HG02610 (cell line): Measurements from ENCODE around the gene MS4A5.

Experiments
- ATAC-seq: cut with Tn5 transposase; IDR thresholded peaks from one replicate; pipeline ENCODE4 v1.9.1; 2021; ENCODE audit warnings: mild to moderate bottlenecking, moderate library complexity; ENCODE audit not compliant: unreplicated experiment

The MS4A5 gene

GRCh38 chr11:60477035-60477445 is 47.7 kb downstream of the MS4A5 start:
- ATAC-seq, result no peak

GRCh38 chr11:60482361-60482760 is 53.0 kb downstream of the MS4A5 start:
- ATAC-seq, result no peak

GRCh38 chr11:60485987-60486386 is 56.6 kb downstream of the MS4A5 start:
- peak; percentile 91 for ATAC-seq

- ATAC-seq, result no peak
These were observed 63.2 kb downstream of the MS4A5 start, which contains the start of gene MS4A12 for GRCh38 chr11:60492488-60493009. Gene MS4A12, plus strand, starts transcription at chr11:60492778. Its CDS starts 4,541 bp downstream, at chr11:60497319.

GRCh38 chr11:60493454-60493853 is 64.1 kb downstream of the MS4A5 start:
- no peak for ATAC-seq
